8988T (cell line): ENCODE measurements around the gene LLGL1.

Experiments
- DNase-seq: peaks from one replicate; pipeline ENCODE4 v3.0.0; 2011

LLGL1 gene

DNA sequence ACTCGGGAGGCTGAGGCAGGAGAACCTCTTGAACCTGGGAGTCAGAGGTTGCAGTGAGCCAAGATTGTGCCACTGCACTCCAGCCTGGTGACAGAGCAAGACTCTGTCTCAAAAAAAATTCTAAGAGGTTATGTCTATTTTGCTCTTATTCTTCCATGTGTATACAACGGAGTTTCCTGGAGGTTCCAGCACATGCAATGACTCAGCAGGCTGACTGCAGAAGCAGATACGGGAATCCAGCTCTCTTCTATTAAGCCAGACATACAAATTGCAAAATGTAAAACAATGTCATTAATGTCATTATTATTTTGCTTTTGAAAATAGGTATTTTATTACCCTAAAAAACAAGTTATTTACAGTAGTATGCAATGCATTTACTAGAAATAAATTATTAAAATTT is 53.4 kb downstream of the LLGL1 start:
- DNase-seq: no peak

GRCh38 chr17:18280249-18280648 is 54.8 kb downstream of the LLGL1 start:
- no peak for DNase-seq

- DNase-seq: no peak
These were observed 55.4 kb downstream of the LLGL1 start for GRCh38 chr17:18280766-18281371.

- DNase-seq: no peak
These were observed 56.4 kb downstream of the LLGL1 start for GRCh38 chr17:18281788-18282187.

DNA sequence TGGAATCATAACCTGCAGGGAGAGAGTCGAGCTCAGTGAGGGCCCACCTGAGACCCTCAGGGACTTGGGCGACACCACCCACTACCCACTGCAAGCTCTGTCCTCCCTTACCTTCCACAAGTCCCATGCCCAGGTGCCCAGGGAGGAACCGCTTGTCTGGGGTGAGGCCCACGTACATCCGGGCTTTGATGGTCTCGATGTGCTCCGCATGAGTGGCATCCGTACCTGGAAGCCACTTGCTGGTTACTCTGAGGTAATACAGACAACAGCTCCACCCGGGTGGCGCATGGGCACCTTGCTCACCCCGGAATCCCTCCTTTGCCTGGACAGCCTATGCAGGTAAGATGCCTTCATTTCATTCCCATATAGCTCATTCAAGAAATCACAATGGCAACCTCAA is 59.9 kb downstream of the LLGL1 start:
- DNase-seq: no peak

DNA sequence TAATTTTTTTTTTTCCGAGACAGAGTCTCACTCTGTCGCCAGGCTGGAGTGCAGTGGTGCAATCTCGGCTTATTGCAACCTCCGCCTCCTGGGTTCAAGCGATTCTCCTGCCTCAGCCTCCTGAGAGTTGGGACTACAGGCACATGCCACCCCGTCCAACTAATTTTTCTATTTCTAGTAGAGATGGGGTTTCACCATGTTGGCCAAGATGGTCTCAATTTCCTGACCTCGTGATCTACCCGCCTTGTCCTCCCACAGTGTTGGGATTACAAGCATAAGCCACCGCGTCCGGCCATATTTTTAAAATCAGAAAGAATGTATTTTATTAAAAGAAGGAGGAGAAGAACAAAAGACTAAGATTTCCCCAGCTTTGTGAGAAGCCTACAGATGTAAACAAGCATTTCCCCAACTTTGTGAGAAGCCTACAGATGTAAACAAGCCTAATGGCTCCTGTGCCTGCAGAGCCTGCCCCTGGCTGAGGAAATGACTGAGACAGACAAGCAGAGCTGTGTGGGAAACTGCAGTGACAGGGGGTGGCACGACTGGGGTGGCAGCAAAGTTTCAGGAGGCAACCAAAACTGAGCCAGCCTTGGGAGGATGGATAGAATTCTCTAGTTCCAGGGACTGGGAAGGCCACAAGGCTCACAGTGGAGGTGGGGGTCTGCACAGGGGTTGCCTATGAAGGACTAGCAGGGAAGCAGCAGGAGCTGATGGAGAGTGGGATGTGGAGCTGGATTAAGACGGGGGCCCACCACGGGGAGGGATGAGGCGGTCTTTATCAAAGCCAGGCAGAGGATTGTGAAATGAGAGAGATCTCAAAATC is 66.5 kb downstream of the LLGL1 start:
- DNase-seq: no peak
